Duodenal mucosa (tissue), 2 donors: ENCODE results near the gene URI1.

Experiments
- H3K27ac ChIP-seq: one replicate; pipeline ENCODE4 v1.7.0; 2013; ENCODE audit warnings: low read depth, low read length
- H3K27me3 ChIP-seq, 2 donors: one replicate each; pipeline ENCODE4 v1.7.0; 2013; ENCODE audit warnings: low read length in 2 of 2, control low read depth in 1 of 2; ENCODE audit not compliant: insufficient read depth in 2 of 2, control insufficient read depth in 1 of 2
- H3K36me3 ChIP-seq, 2 donors: one replicate each; pipeline ENCODE4 v1.7.0; 2013; ENCODE audit warnings: low read length in 2 of 2, control low read depth in 1 of 2; ENCODE audit not compliant: insufficient read depth in 2 of 2, control insufficient read depth in 1 of 2
- H3K4me1 ChIP-seq, 2 donors: one replicate each; pipeline ENCODE4 v1.7.0; 2013; ENCODE audit warnings: low read length in 2 of 2, control low read depth in 1 of 2; ENCODE audit not compliant: insufficient read depth in 2 of 2, control insufficient read depth in 1 of 2
- H3K4me3 ChIP-seq, 2 donors: one replicate each; pipeline ENCODE4 v1.7.0; 2013; ENCODE audit warnings: low read length in 2 of 2, low read depth in 1 of 2
- H3K9ac ChIP-seq, 2 donors: one replicate each; pipeline ENCODE4 v1.7.0; 2013; ENCODE audit warnings: low read length in 2 of 2, low read depth in 1 of 2
- H3K9me3 ChIP-seq, 2 donors: one replicate each; pipeline ENCODE4 v1.7.0; 2013; ENCODE audit warnings: low read length in 2 of 2, control low read depth in 1 of 2; ENCODE audit not compliant: control insufficient read depth in 1 of 2

The URI1 gene

GRCh38 chr19:29988351-29988750, 46.3 kb downstream of the URI1 start:
- Histone ChIP-seq H3K9me3 (peaks cover 2 to 5% of the 10 kb centered on the region in 2 donors), H3K27ac (no peak overlapping the region), H3K27me3 (no peaks in the 10 kb centered on the region), H3K36me3 (peaks cover 3 to 13% of the 10 kb centered on the region in 2 donors), H3K4me1 (no peaks in the 10 kb centered on the region), H3K9ac (no peak overlapping the region), H3K4me3 (no peak overlapping the region)

GRCh38 chr19:29992233-29992867, 50.3 kb downstream of the URI1 start:
- Histone ChIP-seq H3K27ac (no peak overlapping the region), H3K4me1 (no peaks in the 10 kb centered on the region), H3K27me3 (no peaks in the 10 kb centered on the region), H3K9me3 (peaks cover 2 to 17% of the 10 kb centered on the region in 2 donors), H3K36me3 (peaks cover 0 to 8% of the 10 kb centered on the region in 2 donors), H3K4me3 (no peak overlapping the region), H3K9ac (no peak overlapping the region)

DNA sequence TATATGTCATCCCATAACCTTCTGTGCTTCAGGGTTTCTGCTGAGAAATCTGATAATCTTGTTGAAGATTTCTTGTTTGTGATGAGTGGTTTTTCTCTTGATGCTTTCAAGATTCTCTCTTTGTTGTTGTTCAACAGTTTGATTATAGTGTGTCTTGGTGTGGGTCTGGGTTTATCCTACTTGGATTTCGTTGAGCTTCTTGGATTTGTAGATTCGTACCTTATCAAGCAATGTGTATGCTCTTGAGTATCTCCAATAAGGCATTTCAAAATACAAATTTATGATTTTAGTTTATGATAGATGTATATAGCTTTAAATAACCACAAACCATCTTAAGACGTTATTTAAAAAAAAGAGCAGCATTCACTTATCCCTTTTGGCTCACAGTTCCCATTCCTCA, 57.5 kb downstream of the URI1 start:
- no peaks in the 10 kb centered on the region for H3K27me3 ChIP-seq
- H3K9ac ChIP-seq: no peak overlapping the region
- peaks cover 0 to 12% of the 10 kb centered on the region in 2 donors for H3K9me3 ChIP-seq
- H3K4me3 ChIP-seq: no peak overlapping the region
- no peaks in the 10 kb centered on the region for H3K36me3 ChIP-seq
- H3K4me1 ChIP-seq: no peaks in the 10 kb centered on the region
- no peak overlapping the region for H3K27ac ChIP-seq

DNA sequence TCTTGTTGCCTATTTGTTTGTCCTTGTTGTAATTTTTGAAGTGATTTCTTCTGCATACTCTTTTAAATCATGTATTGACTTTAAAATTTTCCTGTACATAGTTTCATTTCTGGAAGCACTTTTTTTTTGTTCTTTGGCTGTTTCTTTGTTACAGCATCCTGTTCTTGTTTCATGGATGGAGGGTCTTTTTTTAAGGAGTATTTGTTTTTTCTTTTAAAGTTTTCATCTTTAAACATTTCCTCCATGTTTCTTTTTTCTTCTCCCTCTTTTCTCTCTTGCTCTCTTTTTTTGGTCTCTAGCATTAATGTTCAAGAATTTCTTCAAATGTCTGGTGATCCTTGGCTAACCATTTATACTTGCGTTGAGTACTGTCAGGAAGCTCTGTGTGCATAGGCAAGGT, 58.8 kb downstream of the URI1 start:
- Histone ChIP-seq H3K36me3 (peaks cover 0 to under 1% of the 10 kb centered on the region in 2 donors), H3K27ac (no peak overlapping the region), H3K9ac (no peak overlapping the region), H3K9me3 (peaks cover 0 to 7% of the 10 kb centered on the region in 2 donors), H3K4me3 (no peak overlapping the region), H3K27me3 (no peaks in the 10 kb centered on the region), H3K4me1 (no peaks in the 10 kb centered on the region)

GRCh38 chr19:30001301-30001700, 59.3 kb downstream of the URI1 start:
- H3K27ac ChIP-seq: no peak overlapping the region
- no peaks in the 10 kb centered on the region for H3K27me3 ChIP-seq
- H3K9me3 ChIP-seq: peaks cover 0 to 3% of the 10 kb centered on the region in 2 donors

GRCh38 chr19:30001791-30002190, 59.8 kb downstream of the URI1 start:
- no peak overlapping the region for H3K4me3 ChIP-seq
- no peaks in the 10 kb centered on the region for H3K4me1 ChIP-seq
- H3K27ac ChIP-seq: no peak overlapping the region
- H3K27me3 ChIP-seq: no peaks in the 10 kb centered on the region
- H3K9ac ChIP-seq: no peak overlapping the region
- peaks cover 0 to 5% of the 10 kb centered on the region in 2 donors for H3K36me3 ChIP-seq
- no peaks in the 10 kb centered on the region for H3K9me3 ChIP-seq

More at GRCh38 chr19:30001301-30001700, 59.3 kb downstream of the URI1 start:
- no peak overlapping the region for H3K4me3 ChIP-seq
- H3K9ac ChIP-seq: no peak overlapping the region
- no peaks in the 10 kb centered on the region for H3K4me1 ChIP-seq
- peaks cover 0 to 5% of the 10 kb centered on the region in 2 donors for H3K36me3 ChIP-seq

- Histone ChIP-seq H3K36me3 (peaks cover 0 to 14% of the 10 kb centered on the region in 2 donors), H3K4me1 (no peaks in the 10 kb centered on the region), H3K27ac (no peak overlapping the region), H3K9ac (no peak overlapping the region), H3K4me3 (no peak overlapping the region), H3K9me3 (no peaks in the 10 kb centered on the region), H3K27me3 (no peaks in the 10 kb centered on the region)
These were observed 61.8 kb downstream of the URI1 start for GRCh38 chr19:30003866-30004265.

- no peak overlapping the region for H3K9ac ChIP-seq
- H3K27me3 ChIP-seq: no peaks in the 10 kb centered on the region
- no peaks in the 10 kb centered on the region for H3K9me3 ChIP-seq
- no peak overlapping the region for H3K4me3 ChIP-seq
- no peak overlapping the region for H3K27ac ChIP-seq
- H3K4me1 ChIP-seq: no peaks in the 10 kb centered on the region
- H3K36me3 ChIP-seq: peaks cover 5 to 17% of the 10 kb centered on the region in 2 donors
These were observed 62.4 kb downstream of the URI1 start for GRCh38 chr19:30004403-30004802.

- no peak overlapping the region for H3K9ac ChIP-seq
- H3K27me3 ChIP-seq: no peaks in the 10 kb centered on the region
- no peaks in the 10 kb centered on the region for H3K4me1 ChIP-seq
- H3K27ac ChIP-seq: no peak overlapping the region
- peaks cover 11 to 25% of the 10 kb centered on the region in 2 donors for H3K36me3 ChIP-seq
- H3K4me3 ChIP-seq: no peak overlapping the region
- no peaks in the 10 kb centered on the region for H3K9me3 ChIP-seq
These were observed 64.2 kb downstream of the URI1 start for GRCh38 chr19:30006207-30006606.

- Histone ChIP-seq H3K9me3 (no peaks in the 10 kb centered on the region), H3K36me3 (peaks cover 11 to 30% of the 10 kb centered on the region in 2 donors), H3K27me3 (no peaks in the 10 kb centered on the region), H3K9ac (no peak overlapping the region), H3K4me1 (no peaks in the 10 kb centered on the region), H3K4me3 (no peak overlapping the region), H3K27ac (no peak overlapping the region)
These were observed 66.1 kb downstream of the URI1 start for GRCh38 chr19:30008169-30008568.
